HUES6 (cell line): ENCODE results near the gene MYH15.

Experiments used
- H3K27ac ChIP-seq: 2 replicates; pipeline ENCODE4 v1.7.0; 2013; ENCODE audit warnings: low read depth, mild to moderate bottlenecking, low read length, inconsistent platforms
- H3K27me3 ChIP-seq: 2 replicates; pipeline ENCODE4 v1.6.1; 2013; ENCODE audit warnings: low read length; ENCODE audit not compliant: control insufficient read depth, insufficient read depth
- H3K36me3 ChIP-seq: 2 replicates; pipeline ENCODE4 v1.6.1; 2013; ENCODE audit warnings: low read length; ENCODE audit not compliant: control insufficient read depth, insufficient read depth
- H3K4me1 ChIP-seq: 2 replicates; pipeline ENCODE4 v1.6.1; 2013; ENCODE audit warnings: low read length; ENCODE audit not compliant: control insufficient read depth, insufficient read depth
- H3K4me3 ChIP-seq: 2 replicates; pipeline ENCODE4 v1.5.1; 2013; ENCODE audit warnings: low read depth, low read length
- H3K9ac ChIP-seq: one replicate; pipeline ENCODE4 v1.6.1; 2013; ENCODE audit warnings: mild to moderate bottlenecking, low read length
- H3K9me3 ChIP-seq: 2 replicates; pipeline ENCODE4 v1.6.1; 2013; ENCODE audit warnings: low read depth, low read length; ENCODE audit not compliant: control insufficient read depth, insufficient read depth

MYH15 gene

GRCh38 chr3:108428586-108428985 is 81.8 kb downstream of the MYH15 start:
- Histone ChIP-seq H3K9ac (no peak overlapping the region), H3K9me3 (peaks cover 18% of the 10 kb centered on the region), H3K4me3 (no peak overlapping the region), H3K4me1 (no peaks in the 10 kb centered on the region), H3K27ac (no peak overlapping the region), H3K36me3 (no peaks in the 10 kb centered on the region), H3K27me3 (no peaks in the 10 kb centered on the region)

GRCh38 chr3:108420926-108421325 is 89.5 kb downstream of the MYH15 start:
- Histone ChIP-seq H3K27me3 (no peaks in the 10 kb centered on the region), H3K4me3 (no peak overlapping the region), H3K4me1 (no peaks in the 10 kb centered on the region), H3K9me3 (no peaks in the 10 kb centered on the region), H3K27ac (no peak overlapping the region), H3K36me3 (no peaks in the 10 kb centered on the region), H3K9ac (no peak overlapping the region)

- H3K27ac ChIP-seq: no peak overlapping the region
- H3K4me3 ChIP-seq: no peak overlapping the region
- no peaks in the 10 kb centered on the region for H3K9me3 ChIP-seq
- H3K9ac ChIP-seq: no peak overlapping the region
- H3K36me3 ChIP-seq: no peaks in the 10 kb centered on the region
- H3K27me3 ChIP-seq: no peaks in the 10 kb centered on the region
- no peaks in the 10 kb centered on the region for H3K4me1 ChIP-seq
These were observed 94.1 kb downstream of the MYH15 start for GRCh38 chr3:108416111-108416869.

GRCh38 chr3:108415661-108416060 is 94.7 kb downstream of the MYH15 start:
- no peak overlapping the region for H3K27ac ChIP-seq
- no peaks in the 10 kb centered on the region for H3K4me1 ChIP-seq
- no peaks in the 10 kb centered on the region for H3K27me3 ChIP-seq
- H3K4me3 ChIP-seq: no peak overlapping the region
- H3K9ac ChIP-seq: no peak overlapping the region
- H3K36me3 ChIP-seq: no peaks in the 10 kb centered on the region
- 0 out of 2 replicates have a peak, but pooled peaks cover under 1% of the 10 kb centered on the region for H3K9me3 ChIP-seq

- Histone ChIP-seq H3K4me1 (no peaks in the 10 kb centered on the region), H3K36me3 (no peaks in the 10 kb centered on the region), H3K4me3 (no peak overlapping the region), H3K27me3 (no peaks in the 10 kb centered on the region), H3K27ac (no peak overlapping the region), H3K9me3 (peaks cover 4% of the 10 kb centered on the region; the same call in 1 of the 2 replicates), H3K9ac (no peak overlapping the region)
These were observed 96.4 kb downstream of the MYH15 start for GRCh38 chr3:108414007-108414406.

GRCh38 chr3:108412121-108412750 is 98.2 kb downstream of the MYH15 start:
- Histone ChIP-seq H3K4me3 (no peak overlapping the region), H3K4me1 (no peaks in the 10 kb centered on the region; the same call in 1 of the 2 replicates), H3K27me3 (no peaks in the 10 kb centered on the region), H3K9me3 (peaks cover 4% of the 10 kb centered on the region; the same call in 1 of the 2 replicates), H3K36me3 (no peaks in the 10 kb centered on the region), H3K9ac (no peak overlapping the region), H3K27ac (no peak overlapping the region)

GRCh38 chr3:108410531-108410984 is 99.8 kb downstream of the MYH15 start:
- Histone ChIP-seq H3K4me1 (no peaks in the 10 kb centered on the region; the same call in 1 of the 2 replicates), H3K27me3 (no peaks in the 10 kb centered on the region), H3K9ac (no peak overlapping the region), H3K36me3 (no peaks in the 10 kb centered on the region), H3K4me3 (no peak overlapping the region), H3K27ac (no peak overlapping the region), H3K9me3 (peaks cover 4% of the 10 kb centered on the region; the same call in 1 of the 2 replicates)

- no peaks in the 10 kb centered on the region; the same call in 1 of the 2 replicates for H3K4me1 ChIP-seq
- H3K9me3 ChIP-seq: peaks cover 4% of the 10 kb centered on the region; the same call in 1 of the 2 replicates
- no peak overlapping the region for H3K4me3 ChIP-seq
- no peak overlapping the region for H3K27ac ChIP-seq
- no peak overlapping the region for H3K9ac ChIP-seq
- no peaks in the 10 kb centered on the region for H3K36me3 ChIP-seq
- H3K27me3 ChIP-seq: no peaks in the 10 kb centered on the region
These were observed 100.6 kb downstream of the MYH15 start for GRCh38 chr3:108409800-108410178.

- no peaks in the 10 kb centered on the region for H3K36me3 ChIP-seq
- no peak overlapping the region for H3K27ac ChIP-seq
- no peak overlapping the region for H3K4me3 ChIP-seq
- no peak overlapping the region for H3K9ac ChIP-seq
- peaks cover 4% of the 10 kb centered on the region; the same call in 1 of the 2 replicates for H3K9me3 ChIP-seq
- H3K4me1 ChIP-seq: no peaks in the 10 kb centered on the region; the same call in 1 of the 2 replicates
- no peaks in the 10 kb centered on the region for H3K27me3 ChIP-seq
These were observed 101.3 kb downstream of the MYH15 start for GRCh38 chr3:108408883-108409799.

GRCh38 chr3:108407886-108408285 is 102.5 kb downstream of the MYH15 start:
- no peaks in the 10 kb centered on the region; the same call in 1 of the 2 replicates for H3K4me1 ChIP-seq
- H3K9ac ChIP-seq: no peak overlapping the region
- H3K36me3 ChIP-seq: no peaks in the 10 kb centered on the region
- no peak overlapping the region for H3K4me3 ChIP-seq
- no peak overlapping the region for H3K27ac ChIP-seq
- H3K9me3 ChIP-seq: peaks cover 4% of the 10 kb centered on the region; the same call in 1 of the 2 replicates
- H3K27me3 ChIP-seq: no peaks in the 10 kb centered on the region
